Measurements from ENCODE around the gene CYFIP1. TPM values are rescaled to one million over a fixed set of nuclear protein-coding genes. Genes with fewer than 3 reads are reported as not detected.

Gene CYFIP1
- total RNA-seq, 1 experiment from 2014 or later: 84.2 TPM

GRCh38 chr15:22845289-22845900 is 134.8 kb downstream of the CYFIP1 start:
- Histone ChIP-seq H3K4me3 (ENCODE audit: insufficient read depth, low read depth, low read length) (no peak overlapping the region), H3K27me3 (ENCODE audit: control insufficient read depth, insufficient read depth, low read length) (no peaks in the 10 kb centered on the region), H3K36me3 (replicated peaks; ENCODE audit: control insufficient read depth, insufficient read depth, low read length) (no peaks in the 10 kb centered on the region; the same call in none of the 2 replicates)
- DNase-seq: peak; percentile 80

- DNase-seq: no peak
- Histone ChIP-seq H3K36me3 (replicated peaks; ENCODE audit: control insufficient read depth, insufficient read depth, low read length) (no peaks in the 10 kb centered on the region; the same call in none of the 2 replicates), H3K4me3 (ENCODE audit: insufficient read depth, low read depth, low read length) (no peak overlapping the region), H3K27me3 (ENCODE audit: control insufficient read depth, insufficient read depth, low read length) (no peaks in the 10 kb centered on the region)
These were observed 135.5 kb downstream of the CYFIP1 start for GRCh38 chr15:22844421-22845288.

GRCh38 chr15:22839046-22839695 is 141.0 kb downstream of the CYFIP1 start:
- Histone ChIP-seq H3K36me3 (replicated peaks; ENCODE audit: control insufficient read depth, insufficient read depth, low read length) (no peaks in the 10 kb centered on the region), H3K27me3 (ENCODE audit: control insufficient read depth, insufficient read depth, low read length) (no peaks in the 10 kb centered on the region)
- no peak for DNase-seq

GRCh38 chr15:22838292-22839042 is 141.7 kb downstream of the CYFIP1 start, which contains the start of gene NIPA2:
Gene NIPA2 (plus strand): TSS chr15:22838666. CDS start chr15:22851732, 13,066 bp downstream.
- Histone ChIP-seq H3K36me3 (replicated peaks; ENCODE audit: control insufficient read depth, insufficient read depth, low read length) (no peaks in the 10 kb centered on the region), H3K27me3 (ENCODE audit: control insufficient read depth, insufficient read depth, low read length) (no peaks in the 10 kb centered on the region), H3K4me3 (ENCODE audit: insufficient read depth, low read depth, low read length) (peak within 1 kb of the TSS; percentile 95)
- DNase-seq: peak; percentile 99

More at GRCh38 chr15:22839046-22839695, 141.0 kb downstream of the CYFIP1 start:
- peak overlapping the region; percentile 95 for H3K4me3 ChIP-seq (ENCODE audit: insufficient read depth, low read depth, low read length)

GRCh38 chr15:22831473-22831872 is 148.7 kb downstream of the CYFIP1 start:
- Histone ChIP-seq H3K36me3 (replicated peaks; ENCODE audit: control insufficient read depth, insufficient read depth, low read length) (no peaks in the 10 kb centered on the region; the same call in 1 of the 2 replicates), H3K4me3 (ENCODE audit: insufficient read depth, low read depth, low read length) (no peak overlapping the region), H3K27me3 (ENCODE audit: control insufficient read depth, insufficient read depth, low read length) (no peaks in the 10 kb centered on the region)
- no peak for DNase-seq

GRCh38 chr15:22827125-22827524 is 153.0 kb downstream of the CYFIP1 start:
- Histone ChIP-seq H3K27me3 (ENCODE audit: control insufficient read depth, insufficient read depth, low read length) (no peaks in the 10 kb centered on the region), H3K36me3 (replicated peaks; ENCODE audit: control insufficient read depth, insufficient read depth, low read length) (peaks cover 7% of the 10 kb centered on the region), H3K4me3 (ENCODE audit: insufficient read depth, low read depth, low read length) (no peak overlapping the region)
- DNase-seq: peak; percentile 64

- peaks cover 11% of the 10 kb centered on the region for H3K36me3 ChIP-seq (replicated peaks; ENCODE audit: control insufficient read depth, insufficient read depth, low read length)
- no peak overlapping the region for H3K4me3 ChIP-seq (ENCODE audit: insufficient read depth, low read depth, low read length)
- no peaks in the 10 kb centered on the region for H3K27me3 ChIP-seq (ENCODE audit: control insufficient read depth, insufficient read depth, low read length)
- DNase-seq: no peak
These were observed 156.6 kb downstream of the CYFIP1 start for GRCh38 chr15:22823495-22824128.

- no peaks in the 10 kb centered on the region for H3K27me3 ChIP-seq (ENCODE audit: control insufficient read depth, insufficient read depth, low read length)
These were observed 160.5 kb downstream of the CYFIP1 start for GRCh38 chr15:22819651-22820050.

More at GRCh38 chr15:22819651-22820050, 160.5 kb downstream of the CYFIP1 start:
- DNase-seq: no peak
- Histone ChIP-seq H3K4me3 (ENCODE audit: insufficient read depth, low read depth, low read length) (no peak overlapping the region), H3K36me3 (replicated peaks; ENCODE audit: control insufficient read depth, insufficient read depth, low read length) (peaks cover 12% of the 10 kb centered on the region)

Other genes starting within 250 kb of the CYFIP1 start
- 9.5 and 19.2 TPM in 2 replicates for gene NIPA1, start 193.7 kb downstream of the CYFIP1 start, total RNA-seq (2014; rRNA removed; shearing (Covaris generic))
- 81.9 and 97.3 TPM in 2 replicates for gene NIPA2, start 141.7 kb downstream of the CYFIP1 start, total RNA-seq (2014; rRNA removed; shearing (Covaris generic))
- gene TUBGCP5, start 59.2 kb upstream of the CYFIP1 start, total RNA-seq (2014; rRNA removed; shearing (Covaris generic)): 19.2 and 26.1 TPM in 2 replicates
- gene GOLGA6L1, start 156.5 kb upstream of the CYFIP1 start, total RNA-seq (2014; rRNA removed; shearing (Covaris generic)): not detected in 2 replicates